ENCODE data around the gene SLC22A17. TPM values are rescaled to one million over a fixed set of nuclear protein-coding genes. Genes with fewer than 3 reads are reported as not detected.

SLC22A17 gene
- total and polyA plus RNA-seq, 2 of the 8 experiments (the other 6 are each of a cell fraction or from before 2014, with no cell fraction given), result 43.0 to 49.0 TPM

GRCh38 chr14:23300687-23301223, 51.9 kb downstream of the SLC22A17 start:
- Histone ChIP-seq H2AFZ (ENCODE audit: low read length) (no peak overlapping the region), H3K4me1 (replicated peaks in 1 of 4; ENCODE audit: control insufficient read depth in 3 of 4, insufficient read depth in 4 of 4, low read length in 3 of 4) (peaks cover 0 to 7% (median 1%) of the 10 kb centered on the region in 4 experiments; a peak in 3 of 7 replicates), H3K79me2 (ENCODE audit: control insufficient read depth in 1 of 2, insufficient read depth in 2 of 2, low read length in 2 of 2) (no peaks in the 10 kb centered on the region), H3K18ac (ENCODE audit: extremely low read depth, low read length) (no peak overlapping the region), H2BK15ac (ENCODE audit: low read length) (no peak overlapping the region), H3K9me3 (ENCODE audit: insufficient read depth in 2 of 2, low read depth in 1 of 2, low read length in 1 of 2) (no peaks in the 10 kb centered on the region), H3K4me3 (ENCODE audit: extremely low read depth in 1 of 4, insufficient read depth in 2 of 4, low read depth in 3 of 4, low read length in 4 of 4) (peak overlapping the region; percentile 56 to 93 (median 73)), H2BK12ac (ENCODE audit: low read depth, low read length) (no peak overlapping the region), H3K9ac (replicated peaks in 1 of 4; ENCODE audit: extremely low read depth in 1 of 4, low read depth in 3 of 4, low read length in 3 of 4) (peak overlapping the region in 3 of 4 experiments; percentile 45 to 70 (median 54); a peak in 6 of 7 replicates), H3K56ac (replicated peaks; ENCODE audit: insufficient read length, low read depth, low read length) (no peak overlapping the region), H3K23ac (ENCODE audit: insufficient read length) (no peak overlapping the region), H3K4me2 (ENCODE audit: insufficient read depth in 1 of 2, low read depth in 2 of 2, low read length in 2 of 2) (peak overlapping the region; percentile 82 to 96), H3K27ac (ENCODE audit: low read depth, low read length) (no peak overlapping the region), H2BK120ac (replicated peaks; ENCODE audit: low read depth, low read length) (no peak overlapping the region), H3K14ac (ENCODE audit: insufficient read length) (no peak overlapping the region), H4K5ac (ENCODE audit: insufficient read length, low read depth, low read length) (no peak overlapping the region), H2BK20ac (ENCODE audit: low read length) (no peak overlapping the region), H4K91ac (replicated peaks; ENCODE audit: insufficient read length, low read length) (no peak overlapping the region), H2AK5ac (ENCODE audit: low read depth, low read length) (no peak overlapping the region), H4K20me1 (replicated peaks in 1 of 2; ENCODE audit: control insufficient read depth in 1 of 2, insufficient read depth in 2 of 2, low read length in 2 of 2) (peaks cover 3 to 5% of the 10 kb centered on the region in 2 experiments), H3K79me1 (ENCODE audit: low read depth, low read length) (no peaks in the 10 kb centered on the region), H3K36me3 (ENCODE audit: control insufficient read depth in 2 of 4, insufficient read depth in 4 of 4, low read length in 3 of 4) (no peaks in the 10 kb centered on the region), H2BK5ac (ENCODE audit: low read depth, low read length) (no peak overlapping the region), H3K27me3 (replicated peaks in 1 of 4; ENCODE audit: control insufficient read depth in 3 of 4, extremely low read depth in 1 of 4, insufficient read depth in 3 of 4, low read length in 3 of 4) (peaks cover 15 to 50% (median 40%) of the 10 kb centered on the region in 4 experiments), H3K23me2 (ENCODE audit: low read depth, low read length) (peaks cover 15% of the 10 kb centered on the region), H3K4ac (replicated peaks; ENCODE audit: insufficient read length, low read depth, low read length) (no peak overlapping the region), H4K8ac (ENCODE audit: extremely low read depth, insufficient read depth, low read length) (no peak overlapping the region)
- FAIRE-seq (no peak), DNase-seq (ENCODE audit: low read depth in 1 of 2, low spot score in 2 of 2) (no peak)
- 26% methylated on average over 9 of the region's 13 CpGs; no CpG with 5 or more reads in 1 of the 2 experiments for WGBS, 2 experiments (ENCODE audit: extremely low coverage in 1 of 2, insufficient coverage in 1 of 2, insufficient read length in 1 of 2, insufficient replicate concordance in 2 of 2, low coverage in 1 of 2, low lambda C conversion rate in 2 of 2, missing lambda C conversion rate in 1 of 2)
- ChIA-PET POLR2A (ENCODE audit: partially characterized antibody) (interaction anchor here (0.7 to 4.7 kb wide), 2 partner anchors 16 to 21 kb away, joined by 3 to 35 read pairs; partner anchors contain the start of gene PABPN1), CTCF (ENCODE audit: partially characterized antibody) (interaction anchor here (0.6 to 2.4 kb wide), 18 partner anchors 12 to 417 kb away, joined by 3 to 9 read pairs (median 4); partner anchors contain the start of gene SLC22A17)
- TF ChIP-seq CREB1 (IDR thresholded peaks at IDR 0.05) (no peak), HDAC6 (IDR thresholded peaks at IDR 0.05; ENCODE audit: low read depth, low read length) (no peak), RNF2 (IDR thresholded peaks at IDR 0.05; ENCODE audit: borderline replicate concordance, low read depth, low read length, missing control alignments, poor library complexity, severe bottlenecking) (no peak), SAP30 (IDR thresholded peaks at IDR 0.05; ENCODE audit: insufficient read depth, insufficient replicate concordance, low read length) (peak; percentile 17), CHD2 (IDR thresholded peaks at IDR 0.05; ENCODE audit: low read length) (no peak), BACH1 (IDR thresholded peaks at IDR 0.05; ENCODE audit: low read length) (no peak), USF2 (IDR thresholded peaks at IDR 0.05; ENCODE audit: low read length) (no peak), RAD21 (IDR thresholded peaks at IDR 0.05 in 1 of 2, conservative IDR thresholded peaks at IDR 0.05 in 1 of 2; ENCODE audit: low read depth in 2 of 2, low read length in 2 of 2) (no peak)

Measured in H1 (cell line).